GM19035 (cell line): ENCODE measurements around the gene NEURL2.

Source experiments
- ATAC-seq: cut with Tn5 transposase; IDR thresholded peaks from one replicate; pipeline ENCODE4 v1.9.1; 2021; ENCODE audit not compliant: unreplicated experiment

Gene NEURL2

GRCh38 chr20:45848421-45848820 is 42.6 kb downstream of the NEURL2 start:
- ATAC-seq, result no peak

- no peak for ATAC-seq
Observed at GRCh38 chr20:45845452-45845851, 45.6 kb downstream of the NEURL2 start.

GRCh38 chr20:45843506-45843905 is 47.5 kb downstream of the NEURL2 start:
- no peak for ATAC-seq

- no peak for ATAC-seq
Observed at GRCh38 chr20:45842169-45842812, 48.7 kb downstream of the NEURL2 start.

GRCh38 chr20:45841407-45842129 is 49.4 kb downstream of the NEURL2 start:
- ATAC-seq, result no peak

GRCh38 chr20:45840700-45841198 is 50.3 kb downstream of the NEURL2 start:
- no peak for ATAC-seq
